Lower leg skin (tissue), 3 donors: ENCODE results near the gene AUTS2.

ENCODE experiments used
- POLR2A ChIP-seq, 2 donors: fragments of 450-650 bp; IDR thresholded peaks; one replicate each; pipeline ENCODE4 v1.6.1; 2016 to 2017; ENCODE audit warnings: antibody characterized with exemption in 2 of 2, mild to moderate bottlenecking in 1 of 2, moderate library complexity in 1 of 2
- TF ChIP-seq, protein P1 (sequence below), 3 donors: fragments of 450-650 bp; IDR thresholded peaks; one replicate each; pipeline ENCODE4 v1.5.1; 2016; ENCODE audit warnings: antibody characterized with exemption in 3 of 3, mild to moderate bottlenecking in 3 of 3, moderate library complexity in 2 of 3

DNA sequence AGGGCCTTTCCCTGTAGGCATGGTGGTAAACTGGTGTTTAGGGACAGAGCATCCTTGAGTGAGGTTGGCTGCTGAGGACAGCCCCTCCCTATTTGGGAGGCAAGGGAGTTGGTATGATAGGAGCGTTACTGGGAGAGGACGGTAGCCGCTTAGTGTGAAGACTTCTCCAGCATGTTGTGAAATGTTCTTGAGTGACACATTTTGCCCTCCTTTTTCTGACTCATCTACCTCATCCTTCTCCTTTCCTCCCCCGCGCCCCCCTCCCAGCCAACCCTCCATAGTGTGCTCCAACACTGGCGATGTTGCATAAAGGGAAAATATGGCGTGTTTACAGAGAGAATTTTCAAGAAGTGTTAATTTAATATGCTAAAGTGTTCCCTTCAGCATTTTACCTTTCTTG is 888.7 kb downstream of the AUTS2 start:
- TF ChIP-seq, protein P1, sequence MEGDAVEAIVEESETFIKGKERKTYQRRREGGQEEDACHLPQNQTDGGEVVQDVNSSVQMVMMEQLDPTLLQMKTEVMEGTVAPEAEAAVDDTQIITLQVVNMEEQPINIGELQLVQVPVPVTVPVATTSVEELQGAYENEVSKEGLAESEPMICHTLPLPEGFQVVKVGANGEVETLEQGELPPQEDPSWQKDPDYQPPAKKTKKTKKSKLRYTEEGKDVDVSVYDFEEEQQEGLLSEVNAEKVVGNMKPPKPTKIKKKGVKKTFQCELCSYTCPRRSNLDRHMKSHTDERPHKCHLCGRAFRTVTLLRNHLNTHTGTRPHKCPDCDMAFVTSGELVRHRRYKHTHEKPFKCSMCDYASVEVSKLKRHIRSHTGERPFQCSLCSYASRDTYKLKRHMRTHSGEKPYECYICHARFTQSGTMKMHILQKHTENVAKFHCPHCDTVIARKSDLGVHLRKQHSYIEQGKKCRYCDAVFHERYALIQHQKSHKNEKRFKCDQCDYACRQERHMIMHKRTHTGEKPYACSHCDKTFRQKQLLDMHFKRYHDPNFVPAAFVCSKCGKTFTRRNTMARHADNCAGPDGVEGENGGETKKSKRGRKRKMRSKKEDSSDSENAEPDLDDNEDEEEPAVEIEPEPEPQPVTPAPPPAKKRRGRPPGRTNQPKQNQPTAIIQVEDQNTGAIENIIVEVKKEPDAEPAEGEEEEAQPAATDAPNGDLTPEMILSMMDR (IDR thresholded peaks at IDR 0.05): no peak
- TF ChIP-seq POLR2A (IDR thresholded peaks at IDR 0.05): no peak
